Keratinocyte (primary cell): Measurements from ENCODE around the gene SMPD3. TPM values are rescaled to one million over a fixed set of nuclear protein-coding genes. Genes with fewer than 3 reads are reported as not detected.

Source experiments
- DNase-seq: peaks from one replicate; pipeline ENCODE4 v3.0.0-alpha.2; 2011; ENCODE audit warnings: low read depth, missing footprints, low spot score
- FAIRE-seq: peaks from 2 replicates; lab custom pipeline; 2011; peaks lifted over from hg19 to GRCh38; lab: Jason Lieb, UNC
- H2AFZ ChIP-seq: 2 replicates; pipeline ENCODE4 v1.6.0; 2012; ENCODE audit warnings: low read length, control low read depth, inconsistent platforms; ENCODE audit not compliant: control insufficient read depth
- H3K27ac ChIP-seq: 2 replicates; pipeline ENCODE4 v1.5.1; 2011; ENCODE audit warnings: low read length; ENCODE audit not compliant: control insufficient read depth, insufficient read depth
- H3K27me3 ChIP-seq: 3 replicates; pipeline ENCODE4 v1.6.0; 2011; ENCODE audit warnings: low read length; ENCODE audit not compliant: control insufficient read depth, insufficient read depth; ENCODE audit errors: extremely low read depth
- H3K36me3 ChIP-seq, 2 experiments: 2 replicates in 1 of 2; 3 replicates in 1 of 2; pipeline ENCODE4 v1.5.1; 2011; ENCODE audit warnings: low read length in 2 of 2, mild to moderate bottlenecking in 1 of 2; ENCODE audit not compliant: control insufficient read depth in 2 of 2, insufficient read depth in 2 of 2; ENCODE audit errors: extremely low read depth in 1 of 2
- H3K4me1 ChIP-seq: 3 replicates; pipeline ENCODE4 v1.5.1; 2011; ENCODE audit warnings: low read length; ENCODE audit not compliant: control insufficient read depth, insufficient read depth; ENCODE audit errors: extremely low read depth
- H3K4me2 ChIP-seq: 3 replicates; pipeline ENCODE4 v1.6.0; 2011; ENCODE audit warnings: low read depth, low read length; ENCODE audit not compliant: control insufficient read depth, insufficient read depth; ENCODE audit errors: extremely low read depth
- H3K4me3 ChIP-seq, 3 experiments: fragments of 200-600 bp in 1 of 3; sonication (generic) in 1 of 3; 2 replicates in 2 of 3; 3 replicates in 1 of 3; pipeline ENCODE4 v1.5.1; 2011 to 2016; ENCODE audit warnings: low read length in 3 of 3, mild to moderate bottlenecking in 3 of 3, control low read depth in 2 of 3, inconsistent platforms in 1 of 3, low read depth in 1 of 3, mixed read lengths in 1 of 3, mixed run types in 1 of 3, moderate library complexity in 1 of 3; ENCODE audit not compliant: control insufficient read depth in 2 of 3, insufficient read depth in 2 of 3; ENCODE audit errors: extremely low read depth in 1 of 3
- H3K79me2 ChIP-seq: 2 replicates; pipeline ENCODE4 v1.6.0; 2012; ENCODE audit warnings: low read length; ENCODE audit not compliant: control insufficient read depth, insufficient read depth
- H3K9ac ChIP-seq: 3 replicates; pipeline ENCODE4 v1.6.0; 2011; ENCODE audit warnings: low read length; ENCODE audit not compliant: control insufficient read depth, insufficient read depth; ENCODE audit errors: extremely low read depth
- H3K9me1 ChIP-seq: 3 replicates; pipeline ENCODE4 v1.6.0; 2011; ENCODE audit warnings: low read length; ENCODE audit not compliant: control insufficient read depth, insufficient read depth; ENCODE audit errors: extremely low read depth
- H3K9me3 ChIP-seq: 2 replicates; pipeline ENCODE4 v1.5.1; 2012; ENCODE audit warnings: low read depth, low read length; ENCODE audit not compliant: control insufficient read depth
- H4K20me1 ChIP-seq: 3 replicates; pipeline ENCODE4 v1.6.0; 2011; ENCODE audit warnings: low read length; ENCODE audit not compliant: control insufficient read depth, insufficient read depth; ENCODE audit errors: extremely low read depth
- CTCF ChIP-seq, 3 experiments: IDR thresholded peaks in 1 of 3; conservative IDR thresholded peaks in 1 of 3; optimal IDR thresholded peaks in 1 of 3; 2 replicates in 2 of 3; 3 replicates in 1 of 3; pipeline versions ENCODE3 to v1.5.1; 2011; ENCODE audit warnings: low read length in 3 of 3, mild to moderate bottlenecking in 3 of 3, moderate library complexity in 2 of 3, control low read depth in 1 of 3, inconsistent platforms in 1 of 3; ENCODE audit not compliant: insufficient read depth in 2 of 3; ENCODE audit errors: extremely low read depth in 1 of 3
- EZH2 ChIP-seq: IDR thresholded peaks from one replicate; pipeline ENCODE4 v1.6.1; 2012; ENCODE audit warnings: inconsistent platforms, mild to moderate bottlenecking, low read length, moderate library complexity
- dilution Hi-C: fragments of 300-500 bp; cut with MboI; formaldehyde crosslinking; loops from one replicate; pipeline ENCODE4 v1.7.0; 2020; ENCODE audit warnings: low sequenced_read_pairs; ENCODE audit not compliant: extremely low pct_ligation_motif_present
- polyA plus RNA-seq, 5 experiments: library from polyadenylated mRNA; depleted of rRNA in 3 of 5; stranded (reverse) in 3 of 5; stranded (forward) in 1 of 5; unstranded in 1 of 5; fragments of >200 nt; gene quantifications; 1 replicate in 1 of 5; 2 replicates in 3 of 5; 3 replicates in 1 of 5; pipeline versions ENCODE4 v1.2.1 to v1.2.3, GENCODE V29; 2011 to 2012; ENCODE audit warnings: missing spikeins in 2 of 5, low read depth in 1 of 5, low replicate concordance in 1 of 5

Gene SMPD3
- polyA plus RNA-seq, 1 donor (not counting 4 experiments of a cell fraction or from before 2014, with no cell fraction given) = 0.34 TPM

- Histone ChIP-seq H3K9me1 (no peaks in the 10 kb centered on the region), H3K4me1 (no peaks in the 10 kb centered on the region), H2AFZ (no peak overlapping the region), H3K4me3 (no peak overlapping the region), H3K9ac (no peak overlapping the region), H3K36me3 (no peaks in the 10 kb centered on the region), H4K20me1 (no peaks in the 10 kb centered on the region), H3K9me3 (no peaks in the 10 kb centered on the region), H3K4me2 (no peak overlapping the region), H3K27me3 (peaks cover 17% of the 10 kb centered on the region), H3K27ac (no peak overlapping the region), H3K79me2 (no peaks in the 10 kb centered on the region)
- dilution Hi-C loops = no loop called here
- no peak for TF ChIP-seq CTCF (optimal IDR thresholded peaks at IDR 0.05 in 1 of 3, IDR thresholded peaks at IDR 0.05 in 1 of 3, conservative IDR thresholded peaks at IDR 0.05 in 1 of 3; ENCODE audit: extremely low read depth in 1 of 3, insufficient read depth in 2 of 3, low read length in 3 of 3)
- TF ChIP-seq EZH2 = no peak
- no peak for FAIRE-seq
- no peak for DNase-seq
Observed at GRCh38 chr16:68404736-68405345, 43.5 kb downstream of the SMPD3 start.

GRCh38 chr16:68403704-68404103 lies 44.6 kb downstream of the SMPD3 start:
- H3K27ac ChIP-seq = no peak overlapping the region
- H3K9ac ChIP-seq = no peak overlapping the region
- no peaks in the 10 kb centered on the region for H3K4me1 ChIP-seq
- TF ChIP-seq CTCF (optimal IDR thresholded peaks at IDR 0.05 in 1 of 3, IDR thresholded peaks at IDR 0.05 in 1 of 3, conservative IDR thresholded peaks at IDR 0.05 in 1 of 3; ENCODE audit: extremely low read depth in 1 of 3, insufficient read depth in 2 of 3, low read length in 3 of 3) = no peak
- TF ChIP-seq EZH2 = no peak
- DNase-seq (no peak), FAIRE-seq (no peak)
- no peaks in the 10 kb centered on the region for H4K20me1 ChIP-seq
- peaks cover 19% of the 10 kb centered on the region for H3K27me3 ChIP-seq
- no peak overlapping the region for H3K4me2 ChIP-seq
- no peak overlapping the region for H2AFZ ChIP-seq
- H3K9me1 ChIP-seq = no peaks in the 10 kb centered on the region
- no peak overlapping the region for H3K4me3 ChIP-seq
- dilution Hi-C loops = no loop called here
- no peaks in the 10 kb centered on the region for H3K9me3 ChIP-seq
- H3K36me3 ChIP-seq = no peaks in the 10 kb centered on the region
- no peaks in the 10 kb centered on the region for H3K79me2 ChIP-seq
